ENCODE data around the gene KCNQ1. TPM values are rescaled to one million over a fixed set of nuclear protein-coding genes. Genes with fewer than 3 reads are reported as not detected.

Gene KCNQ1
- total RNA-seq, 1 experiment from 2014 or later = 2.5 TPM

DNA sequence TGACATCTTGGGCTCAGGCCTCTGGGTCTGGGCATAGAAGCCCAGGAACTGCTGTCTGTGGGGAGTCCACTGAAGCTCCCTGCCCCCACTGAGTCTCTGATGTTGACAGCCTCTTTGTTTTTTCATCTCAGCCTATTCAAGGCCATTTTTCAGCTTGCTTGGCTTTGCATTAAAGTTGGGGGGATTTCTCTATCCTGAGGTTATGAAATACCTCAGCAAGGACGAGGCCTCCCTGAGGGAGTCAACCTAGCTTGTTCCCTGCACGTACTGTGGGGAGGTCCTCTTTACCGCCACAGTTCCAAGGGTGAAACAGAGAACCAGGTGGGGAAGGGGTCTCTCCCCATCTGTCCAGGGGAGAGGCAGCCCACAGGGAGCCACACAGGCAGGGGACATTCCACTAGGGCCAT is 246.6 kb downstream of the KCNQ1 start (continued):
- TF ChIP-seq, protein P1, sequence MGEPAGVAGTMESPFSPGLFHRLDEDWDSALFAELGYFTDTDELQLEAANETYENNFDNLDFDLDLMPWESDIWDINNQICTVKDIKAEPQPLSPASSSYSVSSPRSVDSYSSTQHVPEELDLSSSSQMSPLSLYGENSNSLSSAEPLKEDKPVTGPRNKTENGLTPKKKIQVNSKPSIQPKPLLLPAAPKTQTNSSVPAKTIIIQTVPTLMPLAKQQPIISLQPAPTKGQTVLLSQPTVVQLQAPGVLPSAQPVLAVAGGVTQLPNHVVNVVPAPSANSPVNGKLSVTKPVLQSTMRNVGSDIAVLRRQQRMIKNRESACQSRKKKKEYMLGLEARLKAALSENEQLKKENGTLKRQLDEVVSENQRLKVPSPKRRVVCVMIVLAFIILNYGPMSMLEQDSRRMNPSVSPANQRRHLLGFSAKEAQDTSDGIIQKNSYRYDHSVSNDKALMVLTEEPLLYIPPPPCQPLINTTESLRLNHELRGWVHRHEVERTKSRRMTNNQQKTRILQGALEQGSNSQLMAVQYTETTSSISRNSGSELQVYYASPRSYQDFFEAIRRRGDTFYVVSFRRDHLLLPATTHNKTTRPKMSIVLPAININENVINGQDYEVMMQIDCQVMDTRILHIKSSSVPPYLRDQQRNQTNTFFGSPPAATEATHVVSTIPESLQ (CRISPR knock-in tag; IDR thresholded peaks at IDR 0.05) = no peak
- no peak for TF ChIP-seq PRRX2 (CRISPR knock-in tag; IDR thresholded peaks at IDR 0.05)
- no peak for TF ChIP-seq SMAD3 (CRISPR knock-in tag; IDR thresholded peaks at IDR 0.05; ENCODE audit: borderline replicate concordance)

DNA sequence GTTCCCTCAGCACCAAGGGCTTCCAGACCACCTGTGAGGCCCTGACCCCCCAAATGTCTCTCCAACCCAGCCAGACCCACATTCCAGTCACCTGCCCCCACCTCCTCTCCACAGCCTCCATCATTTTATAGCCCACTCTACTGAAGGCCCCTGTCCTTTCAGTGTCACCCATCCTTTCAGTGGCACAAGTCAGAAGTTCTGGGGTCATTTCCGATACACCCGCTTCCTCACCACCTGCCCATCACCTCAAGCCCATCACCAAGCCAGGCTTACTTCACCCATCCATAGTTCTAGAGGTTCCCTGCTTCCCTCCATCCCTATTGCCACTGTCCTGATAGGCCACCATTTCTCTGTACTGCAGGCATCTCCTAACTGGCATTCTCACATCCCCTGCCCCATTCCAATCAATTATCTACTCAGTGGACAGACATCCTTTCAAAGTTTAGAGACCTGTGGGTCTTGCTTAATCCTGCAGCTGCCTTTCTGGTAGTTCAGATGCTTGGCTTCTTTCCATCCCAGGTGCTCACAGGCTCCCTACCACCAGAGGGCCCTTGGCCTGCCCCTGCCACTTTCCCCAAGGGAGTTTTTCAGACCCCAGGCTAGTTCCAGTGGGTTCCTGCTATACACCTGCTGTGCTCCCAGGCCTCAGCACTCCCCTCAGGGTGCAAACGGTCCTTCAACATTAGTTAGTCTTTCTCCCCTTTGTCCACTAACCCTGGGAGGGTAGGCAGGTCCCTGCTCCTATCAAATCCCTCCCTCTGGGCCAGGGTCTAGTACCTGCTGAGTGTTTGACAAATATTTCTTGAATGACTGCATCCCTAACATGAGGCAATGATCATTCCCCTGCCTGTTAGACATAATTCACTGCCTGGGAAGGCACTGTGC is 247.4 kb downstream of the KCNQ1 start:
- ChIA-PET POLR2A (interaction anchor here (1.6 to 1.7 kb wide), 2 partner anchors 11 to 193 kb away, joined by 8 to 9 read pairs; partner anchors contain the start of gene CDKN1C), CTCF (interaction anchor here (0.6 to 2.9 kb wide), 14 partner anchors 10 to 684 kb away, joined by 3 to 34 read pairs (median 4); partner anchors contain the start of gene CDKN1C)
- Mint-ChIP-seq H3K9me3 (no peaks in the 10 kb centered on the region), H3K27ac (peak overlapping the region; percentile 99), H3K27me3 (ENCODE audit: low read depth) (peaks cover 6% of the 10 kb centered on the region; the same call in 1 of the 2 replicates), H3K36me3 (peaks cover 4% of the 10 kb centered on the region), H3K4me3 (peak overlapping the region; percentile 24), H3K4me1 (peaks cover 94% of the 10 kb centered on the region)
- peak; percentile 37; the same call in 1 of the 2 replicates for TF ChIP-seq ZNF423 (CRISPR knock-in tag; IDR thresholded peaks at IDR 0.05)
- TF ChIP-seq, protein P2, sequence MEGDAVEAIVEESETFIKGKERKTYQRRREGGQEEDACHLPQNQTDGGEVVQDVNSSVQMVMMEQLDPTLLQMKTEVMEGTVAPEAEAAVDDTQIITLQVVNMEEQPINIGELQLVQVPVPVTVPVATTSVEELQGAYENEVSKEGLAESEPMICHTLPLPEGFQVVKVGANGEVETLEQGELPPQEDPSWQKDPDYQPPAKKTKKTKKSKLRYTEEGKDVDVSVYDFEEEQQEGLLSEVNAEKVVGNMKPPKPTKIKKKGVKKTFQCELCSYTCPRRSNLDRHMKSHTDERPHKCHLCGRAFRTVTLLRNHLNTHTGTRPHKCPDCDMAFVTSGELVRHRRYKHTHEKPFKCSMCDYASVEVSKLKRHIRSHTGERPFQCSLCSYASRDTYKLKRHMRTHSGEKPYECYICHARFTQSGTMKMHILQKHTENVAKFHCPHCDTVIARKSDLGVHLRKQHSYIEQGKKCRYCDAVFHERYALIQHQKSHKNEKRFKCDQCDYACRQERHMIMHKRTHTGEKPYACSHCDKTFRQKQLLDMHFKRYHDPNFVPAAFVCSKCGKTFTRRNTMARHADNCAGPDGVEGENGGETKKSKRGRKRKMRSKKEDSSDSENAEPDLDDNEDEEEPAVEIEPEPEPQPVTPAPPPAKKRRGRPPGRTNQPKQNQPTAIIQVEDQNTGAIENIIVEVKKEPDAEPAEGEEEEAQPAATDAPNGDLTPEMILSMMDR (IDR thresholded peaks at IDR 0.05) = peak; percentile 10; the same call in 1 of the 2 replicates
- TF ChIP-seq, protein P3, sequence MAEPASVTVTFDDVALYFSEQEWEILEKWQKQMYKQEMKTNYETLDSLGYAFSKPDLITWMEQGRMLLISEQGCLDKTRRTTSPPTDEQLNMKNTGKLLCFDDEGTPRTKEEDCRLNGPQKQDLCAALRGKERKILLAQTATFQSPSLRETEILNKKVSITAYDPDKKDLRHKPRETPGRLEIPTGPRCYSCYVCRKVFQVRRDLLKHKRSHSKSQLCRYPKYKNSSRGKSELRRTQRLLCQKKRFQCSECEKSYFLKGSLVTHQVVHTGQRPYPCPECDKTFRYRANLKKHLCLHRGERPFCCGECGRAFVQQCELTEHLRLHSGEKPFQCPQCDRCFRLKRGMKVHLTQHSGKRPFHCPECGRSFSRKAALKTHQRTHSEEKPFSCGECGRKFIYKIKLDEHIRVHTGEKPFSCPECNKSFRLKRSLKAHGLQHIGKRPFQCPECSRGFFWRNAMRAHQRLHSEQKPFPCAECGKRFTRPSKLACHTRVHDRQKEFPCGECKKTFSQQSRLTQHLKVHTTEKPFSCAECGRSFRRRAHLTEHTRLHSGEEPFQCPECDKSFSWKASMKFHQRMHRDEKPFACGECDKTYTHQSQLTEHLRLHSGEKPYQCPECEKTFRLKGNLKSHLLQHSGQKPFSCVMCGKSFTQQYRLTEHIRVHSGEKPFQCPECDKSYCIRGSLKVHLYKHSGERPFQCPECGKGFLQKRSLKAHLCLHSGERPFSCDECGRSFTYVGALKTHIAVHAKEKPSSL (CRISPR knock-in tag; conservative IDR thresholded peaks at IDR 0.05) = no peak
- ATAC-seq (no peak), DNase-seq (ENCODE audit: low spot score) (peak; percentile 55)

DNA sequence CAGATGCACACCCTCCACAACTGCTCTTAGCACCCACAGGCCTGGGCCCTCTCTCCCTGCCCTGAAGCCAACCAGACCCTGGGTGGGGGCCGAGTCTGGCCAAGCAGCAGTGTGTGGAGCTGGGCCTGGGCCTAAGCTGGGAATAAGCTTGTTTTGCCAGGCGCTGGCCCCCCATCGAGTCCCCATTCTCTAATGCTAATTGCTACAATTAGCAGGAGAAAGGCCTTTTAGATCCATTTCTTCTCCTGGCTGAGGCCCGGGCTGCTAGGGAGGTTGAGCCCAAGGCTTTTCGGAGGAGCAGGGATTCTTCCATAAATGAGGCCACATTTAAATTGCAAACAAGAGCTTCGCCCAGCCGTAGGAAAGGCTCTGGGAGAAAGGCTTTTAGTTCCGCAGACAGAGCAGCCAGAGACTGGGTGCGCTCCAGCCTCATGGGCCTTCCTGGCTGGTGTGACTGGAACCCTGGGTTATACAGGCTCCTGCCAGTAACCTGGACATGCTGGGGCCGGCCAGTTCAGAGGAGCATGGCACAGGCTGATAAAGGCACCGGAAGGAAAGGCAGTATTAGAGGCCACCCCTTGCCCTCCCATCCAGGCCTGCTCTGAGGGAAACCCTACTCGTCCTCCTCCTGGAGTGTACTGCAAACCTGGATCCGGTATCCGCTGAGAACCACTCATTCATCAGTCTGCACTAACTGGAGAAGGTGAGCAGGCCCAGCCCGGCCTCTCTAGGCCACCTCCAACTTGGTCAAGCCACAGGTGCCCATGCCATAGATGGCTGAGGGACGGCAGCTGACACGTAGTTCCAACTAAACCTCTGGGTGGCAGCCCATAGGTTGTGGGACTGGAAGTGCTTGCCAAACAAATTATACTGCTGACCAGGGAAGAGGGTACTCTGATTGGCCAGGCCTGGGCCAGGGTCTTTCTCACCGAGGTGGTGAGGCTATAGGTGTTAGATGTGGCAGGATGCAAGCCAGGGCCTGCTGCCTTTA is 248.8 kb downstream of the KCNQ1 start:
- Mint-ChIP-seq H3K4me3 (peak overlapping the region; percentile 33), H3K4me1 (peaks cover 95% of the 10 kb centered on the region), H3K27me3 (ENCODE audit: low read depth) (peaks cover 6% of the 10 kb centered on the region; the same call in 1 of the 2 replicates), H3K9me3 (no peaks in the 10 kb centered on the region), H3K27ac (peak overlapping the region; percentile 99), H3K36me3 (peaks cover 8% of the 10 kb centered on the region)
- peak; percentile 96 for DNase-seq (ENCODE audit: low spot score)
- peak; percentile 84 for ATAC-seq
- ChIA-PET POLR2A (interaction anchor here (1.0 to 1.7 kb wide), 4 partner anchors 10 to 192 kb away, joined by 3 to 9 read pairs (median 7); partner anchors contain the start of gene CDKN1C), CTCF (interaction anchor here (0.8 to 2.9 kb wide), 18 partner anchors 9 to 199 kb away, joined by 3 to 34 read pairs (median 5); partner anchors contain the start of gene CDKN1C)
- TF ChIP-seq, protein P4, sequence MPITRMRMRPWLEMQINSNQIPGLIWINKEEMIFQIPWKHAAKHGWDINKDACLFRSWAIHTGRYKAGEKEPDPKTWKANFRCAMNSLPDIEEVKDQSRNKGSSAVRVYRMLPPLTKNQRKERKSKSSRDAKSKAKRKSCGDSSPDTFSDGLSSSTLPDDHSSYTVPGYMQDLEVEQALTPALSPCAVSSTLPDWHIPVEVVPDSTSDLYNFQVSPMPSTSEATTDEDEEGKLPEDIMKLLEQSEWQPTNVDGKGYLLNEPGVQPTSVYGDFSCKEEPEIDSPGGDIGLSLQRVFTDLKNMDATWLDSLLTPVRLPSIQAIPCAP (CRISPR knock-in tag; IDR thresholded peaks at IDR 0.05) = no peak
- TF ChIP-seq, protein P5, sequence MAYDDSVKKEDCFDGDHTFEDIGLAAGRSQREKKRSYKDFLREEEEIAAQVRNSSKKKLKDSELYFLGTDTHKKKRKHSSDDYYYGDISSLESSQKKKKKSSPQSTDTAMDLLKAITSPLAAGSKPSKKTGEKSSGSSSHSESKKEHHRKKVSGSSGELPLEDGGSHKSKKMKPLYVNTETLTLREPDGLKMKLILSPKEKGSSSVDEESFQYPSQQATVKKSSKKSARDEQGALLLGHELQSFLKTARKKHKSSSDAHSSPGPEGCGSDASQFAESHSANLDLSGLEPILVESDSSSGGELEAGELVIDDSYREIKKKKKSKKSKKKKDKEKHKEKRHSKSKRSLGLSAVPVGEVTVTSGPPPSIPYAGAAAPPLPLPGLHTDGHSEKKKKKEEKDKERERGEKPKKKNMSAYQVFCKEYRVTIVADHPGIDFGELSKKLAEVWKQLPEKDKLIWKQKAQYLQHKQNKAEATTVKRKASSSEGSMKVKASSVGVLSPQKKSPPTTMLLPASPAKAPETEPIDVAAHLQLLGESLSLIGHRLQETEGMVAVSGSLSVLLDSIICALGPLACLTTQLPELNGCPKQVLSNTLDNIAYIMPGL (CRISPR knock-in tag; IDR thresholded peaks at IDR 0.05) = no peak
- TF ChIP-seq, protein P6, sequence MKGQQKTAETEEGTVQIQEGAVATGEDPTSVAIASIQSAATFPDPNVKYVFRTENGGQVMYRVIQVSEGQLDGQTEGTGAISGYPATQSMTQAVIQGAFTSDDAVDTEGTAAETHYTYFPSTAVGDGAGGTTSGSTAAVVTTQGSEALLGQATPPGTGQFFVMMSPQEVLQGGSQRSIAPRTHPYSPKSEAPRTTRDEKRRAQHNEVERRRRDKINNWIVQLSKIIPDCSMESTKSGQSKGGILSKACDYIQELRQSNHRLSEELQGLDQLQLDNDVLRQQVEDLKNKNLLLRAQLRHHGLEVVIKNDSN (CRISPR knock-in tag; IDR thresholded peaks at IDR 0.05) = peak; percentile 9; the same call in 1 of the 2 replicates
- TF ChIP-seq FOXK1 (CRISPR knock-in tag; IDR thresholded peaks at IDR 0.05) (peak; percentile 37; the same call in 1 of the 2 replicates), GTF2I (CRISPR knock-in tag; conservative IDR thresholded peaks at IDR 0.05) (no peak), TEAD1 (CRISPR knock-in tag; IDR thresholded peaks at IDR 0.05) (peak; percentile 75; the same call in 1 of the 2 replicates), ZNF423 (CRISPR knock-in tag; IDR thresholded peaks at IDR 0.05) (peak; percentile 52), CREM (CRISPR knock-in tag; IDR thresholded peaks at IDR 0.05) (no peak)
- TF ChIP-seq, protein P7, sequence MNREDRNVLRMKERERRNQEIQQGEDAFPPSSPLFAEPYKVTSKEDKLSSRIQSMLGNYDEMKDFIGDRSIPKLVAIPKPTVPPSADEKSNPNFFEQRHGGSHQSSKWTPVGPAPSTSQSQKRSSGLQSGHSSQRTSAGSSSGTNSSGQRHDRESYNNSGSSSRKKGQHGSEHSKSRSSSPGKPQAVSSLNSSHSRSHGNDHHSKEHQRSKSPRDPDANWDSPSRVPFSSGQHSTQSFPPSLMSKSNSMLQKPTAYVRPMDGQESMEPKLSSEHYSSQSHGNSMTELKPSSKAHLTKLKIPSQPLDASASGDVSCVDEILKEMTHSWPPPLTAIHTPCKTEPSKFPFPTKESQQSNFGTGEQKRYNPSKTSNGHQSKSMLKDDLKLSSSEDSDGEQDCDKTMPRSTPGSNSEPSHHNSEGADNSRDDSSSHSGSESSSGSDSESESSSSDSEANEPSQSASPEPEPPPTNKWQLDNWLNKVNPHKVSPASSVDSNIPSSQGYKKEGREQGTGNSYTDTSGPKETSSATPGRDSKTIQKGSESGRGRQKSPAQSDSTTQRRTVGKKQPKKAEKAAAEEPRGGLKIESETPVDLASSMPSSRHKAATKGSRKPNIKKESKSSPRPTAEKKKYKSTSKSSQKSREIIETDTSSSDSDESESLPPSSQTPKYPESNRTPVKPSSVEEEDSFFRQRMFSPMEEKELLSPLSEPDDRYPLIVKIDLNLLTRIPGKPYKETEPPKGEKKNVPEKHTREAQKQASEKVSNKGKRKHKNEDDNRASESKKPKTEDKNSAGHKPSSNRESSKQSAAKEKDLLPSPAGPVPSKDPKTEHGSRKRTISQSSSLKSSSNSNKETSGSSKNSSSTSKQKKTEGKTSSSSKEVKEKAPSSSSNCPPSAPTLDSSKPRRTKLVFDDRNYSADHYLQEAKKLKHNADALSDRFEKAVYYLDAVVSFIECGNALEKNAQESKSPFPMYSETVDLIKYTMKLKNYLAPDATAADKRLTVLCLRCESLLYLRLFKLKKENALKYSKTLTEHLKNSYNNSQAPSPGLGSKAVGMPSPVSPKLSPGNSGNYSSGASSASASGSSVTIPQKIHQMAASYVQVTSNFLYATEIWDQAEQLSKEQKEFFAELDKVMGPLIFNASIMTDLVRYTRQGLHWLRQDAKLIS (CRISPR knock-in tag; IDR thresholded peaks at IDR 0.05; ENCODE audit: borderline replicate concordance) = no peak

Measured in WTC11 (cell line).